Immature natural killer cell (primary cell): ENCODE data around the gene USP49. TPM values are rescaled to one million over a fixed set of nuclear protein-coding genes. Genes with fewer than 3 reads are reported as not detected.
"Not testable (repeated sequence)": the region's sequence is repeated elsewhere in the genome, so short reads cannot be mapped to it uniquely, and the experiment has no call there.

Experiments
- DNase-seq, 3 donors: peaks; one replicate each; pipeline ENCODE4 v3.0.0; 2022; ENCODE audit warnings: mixed read lengths in 1 of 3
- H3K27ac Mint-ChIP-seq, 6 donors: one replicate each; pipeline ENCODE4 v1.8.0; 2020; ENCODE audit warnings: mixed read lengths in 6 of 6, mild to moderate bottlenecking in 5 of 6, inconsistent platforms in 4 of 6, moderate library complexity in 3 of 6
- H3K27me3 Mint-ChIP-seq, 3 donors: one replicate each; pipeline ENCODE4 v1.8.0; 2020 to 2021; ENCODE audit warnings: low read depth in 3 of 3, mild to moderate bottlenecking in 3 of 3, mixed read lengths in 3 of 3, moderate library complexity in 3 of 3, inconsistent platforms in 1 of 3
- H3K36me3 Mint-ChIP-seq, 3 donors: one replicate each; pipeline ENCODE4 v1.8.0; 2020; ENCODE audit warnings: mixed read lengths in 3 of 3, inconsistent platforms in 2 of 3, mild to moderate bottlenecking in 2 of 3
- H3K4me1 Mint-ChIP-seq, 2 donors: one replicate each; pipeline ENCODE4 v1.8.0; 2020; ENCODE audit warnings: inconsistent platforms in 2 of 2, mild to moderate bottlenecking in 2 of 2, mixed read lengths in 2 of 2, moderate library complexity in 1 of 2
- H3K4me3 Mint-ChIP-seq, 5 donors: one replicate each; pipeline ENCODE4 v1.8.0; 2020; ENCODE audit warnings: mild to moderate bottlenecking in 5 of 5, mixed read lengths in 5 of 5, inconsistent platforms in 3 of 5, moderate library complexity in 3 of 5
- H3K9me3 Mint-ChIP-seq, 6 donors: one replicate each; pipeline ENCODE4 v1.8.0; 2020; ENCODE audit warnings: mild to moderate bottlenecking in 6 of 6, mixed read lengths in 6 of 6, inconsistent platforms in 4 of 6, moderate library complexity in 3 of 6
- polyA plus RNA-seq, 3 donors: library from polyadenylated mRNA; unstranded; fragments of 300-500 nt; fragmentation: Illumina TruSeq; gene quantifications; one replicate each; pipeline ENCODE4 v1.2.3, GENCODE V29; 2021

Gene USP49
- polyA plus RNA-seq, 3 donors from 2014 or later, result 0.22 to 0.94 (median 0.62) TPM

DNA sequence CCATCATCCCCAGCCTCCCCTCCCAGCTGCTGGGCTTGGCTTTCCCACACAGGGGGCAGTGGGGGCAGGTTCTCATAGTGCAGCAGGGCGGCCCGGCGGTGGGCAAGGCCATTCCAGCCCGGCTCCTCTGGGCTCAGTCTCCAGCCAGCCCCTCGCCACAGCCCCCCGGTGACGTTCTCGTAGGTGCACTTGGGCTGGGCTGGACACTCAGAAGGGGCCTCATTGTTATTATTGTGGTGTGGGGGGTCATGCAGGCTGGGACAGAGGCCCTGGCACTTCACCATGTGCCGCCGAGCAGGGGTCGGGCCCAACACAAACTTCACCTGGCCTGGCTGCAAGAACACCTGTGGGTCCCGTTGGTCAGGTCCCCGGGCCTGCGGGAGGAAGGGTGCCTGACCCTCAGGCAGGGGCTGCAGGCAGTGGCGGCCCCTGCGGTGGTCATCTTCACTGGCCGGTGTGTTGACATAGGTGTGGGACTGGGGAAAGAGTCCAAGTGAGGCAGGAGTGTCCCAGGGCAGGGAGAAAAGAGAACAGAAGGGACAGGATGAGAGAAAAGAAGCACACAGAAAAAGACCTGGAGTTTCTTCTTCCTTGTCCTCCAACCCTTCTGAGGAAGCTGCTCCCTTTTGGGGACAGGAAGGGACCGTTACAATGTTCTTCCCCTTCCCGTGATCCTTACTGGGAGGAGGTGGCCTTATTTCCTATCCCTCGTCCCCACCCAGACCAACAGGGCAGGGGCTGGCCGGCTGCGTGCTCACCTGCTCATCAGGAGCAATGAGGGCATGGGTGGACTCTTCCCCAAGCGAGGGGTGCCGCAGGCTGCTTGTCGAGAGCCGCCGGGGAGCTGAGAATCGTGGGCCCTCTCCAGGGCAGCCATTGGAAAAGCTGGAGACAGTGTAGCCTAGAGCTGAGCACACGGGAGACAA lies 123.9 kb downstream of the USP49 start:
- DNase-seq, result no peak
- no peaks in the 10 kb centered on the region for H3K27me3 Mint-ChIP-seq
- H3K4me1 Mint-ChIP-seq, result peaks cover 11 to 12% of the 10 kb centered on the region in 2 donors
- peaks cover 10 to 28% (median 16%) of the 10 kb centered on the region in 3 donors for H3K36me3 Mint-ChIP-seq
- H3K27ac Mint-ChIP-seq, result no peak overlapping the region
- no peak overlapping the region for H3K4me3 Mint-ChIP-seq
- no peaks in the 10 kb centered on the region for H3K9me3 Mint-ChIP-seq

DNA sequence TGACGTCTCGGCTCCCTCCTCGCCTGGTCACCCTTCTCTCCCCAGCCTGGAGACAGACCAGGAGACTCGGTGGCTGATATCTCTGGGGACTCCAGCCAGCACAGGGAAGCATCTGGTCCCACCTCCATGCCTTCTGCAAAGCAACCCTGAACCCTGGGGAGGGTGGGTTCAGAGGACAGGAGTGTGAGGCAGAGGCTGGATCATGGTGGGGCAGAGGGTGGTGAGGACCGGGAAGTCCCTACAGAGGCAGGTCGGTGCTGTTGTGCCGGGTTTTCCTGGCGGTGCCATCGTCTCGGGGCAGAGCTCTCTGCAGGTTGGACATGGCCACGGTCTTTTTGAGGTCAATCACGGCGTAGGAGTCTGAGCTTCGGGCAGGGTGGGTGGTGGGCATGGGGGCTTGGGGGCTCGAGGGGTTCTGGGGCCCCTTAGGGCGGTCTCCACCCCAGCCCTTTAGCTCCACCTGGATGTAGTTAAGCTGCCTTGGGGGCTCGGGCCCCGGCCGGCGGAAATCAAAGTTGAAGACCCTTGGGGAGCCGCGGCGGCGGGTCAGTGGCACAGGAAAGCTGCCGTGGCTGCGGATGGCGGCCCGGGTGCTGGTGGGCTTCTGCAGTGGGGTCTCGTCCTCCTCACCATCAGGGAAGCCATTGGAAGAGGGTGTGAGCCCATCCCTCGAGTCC lies 124.7 kb downstream of the USP49 start:
- no peaks in the 10 kb centered on the region for H3K27me3 Mint-ChIP-seq
- no peaks in the 10 kb centered on the region for H3K9me3 Mint-ChIP-seq
- no peak for DNase-seq
- no peak overlapping the region for H3K27ac Mint-ChIP-seq
- H3K36me3 Mint-ChIP-seq, result peaks cover 10 to 28% (median 16%) of the 10 kb centered on the region in 3 donors
- peaks cover 11 to 12% of the 10 kb centered on the region in 2 donors for H3K4me1 Mint-ChIP-seq
- no peak overlapping the region for H3K4me3 Mint-ChIP-seq

DNA sequence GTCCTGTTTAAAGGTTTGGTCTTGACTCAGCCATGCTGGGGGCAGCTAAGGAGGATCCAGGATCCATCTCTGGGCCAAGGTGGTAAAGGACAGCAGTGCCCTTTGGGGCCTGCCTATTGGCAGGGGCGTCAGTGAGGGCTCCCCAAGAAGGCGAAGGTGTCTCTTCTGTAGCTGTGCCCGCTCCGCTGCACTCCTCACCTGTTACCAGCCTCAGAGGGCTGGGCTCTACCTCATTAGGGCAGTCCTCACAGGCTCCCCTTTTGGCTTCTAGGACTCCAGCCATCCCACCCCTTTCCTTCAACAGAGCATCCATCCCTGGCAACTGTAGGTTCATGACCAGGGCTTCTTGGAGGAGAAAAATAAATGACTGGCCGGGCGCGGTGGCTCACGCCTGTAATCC lies 125.8 kb downstream of the USP49 start:
- DNase-seq, result no peak
- Mint-ChIP-seq H3K9me3 (no peaks in the 10 kb centered on the region), H3K4me1 (peaks cover 11 to 12% of the 10 kb centered on the region in 2 donors), H3K36me3 (peaks cover 7 to 17% (median 10%) of the 10 kb centered on the region in 3 donors), H3K4me3 (no peak overlapping the region), H3K27ac (peak overlapping the region in 2 of 6 donors; percentile 6 to 66), H3K27me3 (no peaks in the 10 kb centered on the region)

DNA sequence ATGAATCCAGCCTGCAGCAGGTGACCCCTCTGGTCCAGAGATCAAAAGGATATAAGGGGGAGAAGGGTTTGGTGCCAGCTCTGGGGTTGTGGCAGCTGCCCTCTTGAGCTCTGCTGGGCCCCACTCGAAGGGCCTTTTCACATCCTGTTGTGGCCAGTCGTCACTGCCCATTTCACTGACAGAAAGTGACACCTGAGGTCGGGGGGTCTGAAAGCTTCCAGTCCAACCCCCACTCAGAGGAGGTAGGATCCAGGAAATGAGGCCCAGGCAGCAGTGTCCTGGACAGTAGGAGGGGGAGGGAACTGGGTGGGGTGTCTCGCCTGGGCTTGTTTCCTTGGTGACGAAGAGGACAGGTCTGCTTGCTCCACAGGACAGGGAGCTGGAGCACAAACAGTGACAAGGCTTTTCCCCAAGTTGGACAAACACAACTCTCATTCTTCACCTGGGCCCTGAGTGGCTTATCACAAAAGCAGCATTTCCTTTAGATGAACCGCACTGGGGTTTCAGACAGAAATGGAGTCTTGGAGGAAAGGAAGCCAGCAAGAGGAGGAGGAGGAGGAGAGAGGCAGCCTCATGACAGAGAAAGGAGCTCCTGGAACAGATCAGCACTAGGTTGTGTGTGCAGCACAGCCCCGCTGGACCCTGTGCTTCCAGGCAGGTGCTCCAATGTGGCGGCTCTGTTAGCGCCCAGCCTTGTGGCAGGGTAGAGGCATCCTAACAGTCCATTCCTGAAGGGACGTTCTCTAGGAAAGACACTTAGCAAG lies 126.4 kb downstream of the USP49 start:
- Mint-ChIP-seq H3K9me3 (no peaks in the 10 kb centered on the region), H3K36me3 (peaks cover 4 to 14% (median 10%) of the 10 kb centered on the region in 3 donors), H3K4me3 (no peak overlapping the region), H3K27ac (peak overlapping the region in 5 of 6 donors; percentile 36 to 66 (median 44)), H3K27me3 (peaks cover 0 to 2% (median 0%) of the 10 kb centered on the region in 3 donors), H3K4me1 (peaks cover 11 to 12% of the 10 kb centered on the region in 2 donors)
- DNase-seq, result no peak

DNA sequence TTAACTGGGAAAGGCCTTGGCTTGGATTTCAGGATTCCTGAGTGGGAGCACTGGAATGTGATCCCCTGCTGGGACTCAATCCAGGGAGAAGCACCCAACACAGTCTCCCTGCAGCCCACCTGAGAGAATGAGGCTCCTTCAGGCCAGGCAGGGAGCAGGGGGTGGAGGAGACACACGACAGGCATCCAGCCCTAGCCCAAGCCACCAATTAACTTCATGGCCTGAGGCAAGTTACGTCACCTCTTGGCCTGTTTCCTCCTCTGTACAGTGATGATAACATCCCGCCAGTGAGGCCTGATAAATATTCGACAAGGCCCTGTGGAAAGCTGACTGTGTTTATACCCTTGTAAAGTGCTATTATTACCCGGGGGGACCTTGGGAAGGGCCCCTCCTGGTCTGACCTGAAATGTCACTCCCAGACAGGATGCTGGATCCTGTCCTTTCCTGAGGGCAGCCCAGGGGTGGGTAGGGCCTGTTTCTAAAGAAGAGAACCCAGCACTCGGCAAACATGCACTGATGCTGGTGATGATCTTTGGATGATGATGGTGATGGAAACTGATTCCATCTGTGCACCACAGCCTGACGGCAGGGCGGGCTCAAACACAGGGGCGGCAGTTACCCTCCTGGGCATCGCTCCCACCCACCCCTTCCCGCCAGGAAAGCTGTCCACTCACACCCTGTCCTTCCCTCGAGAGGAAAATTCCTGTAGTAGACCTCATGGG lies 127.9 kb downstream of the USP49 start:
- no peak overlapping the region for H3K27ac Mint-ChIP-seq
- peaks cover 0 to 6% (median 0%) of the 10 kb centered on the region in 3 donors for H3K27me3 Mint-ChIP-seq
- no peak overlapping the region for H3K4me3 Mint-ChIP-seq
- peaks cover 4 to 10% (median 4%) of the 10 kb centered on the region in 3 donors for H3K36me3 Mint-ChIP-seq
- DNase-seq, result no peak
- H3K9me3 Mint-ChIP-seq, result no peaks in the 10 kb centered on the region
- H3K4me1 Mint-ChIP-seq, result peaks cover 11 to 12% of the 10 kb centered on the region in 2 donors

DNA sequence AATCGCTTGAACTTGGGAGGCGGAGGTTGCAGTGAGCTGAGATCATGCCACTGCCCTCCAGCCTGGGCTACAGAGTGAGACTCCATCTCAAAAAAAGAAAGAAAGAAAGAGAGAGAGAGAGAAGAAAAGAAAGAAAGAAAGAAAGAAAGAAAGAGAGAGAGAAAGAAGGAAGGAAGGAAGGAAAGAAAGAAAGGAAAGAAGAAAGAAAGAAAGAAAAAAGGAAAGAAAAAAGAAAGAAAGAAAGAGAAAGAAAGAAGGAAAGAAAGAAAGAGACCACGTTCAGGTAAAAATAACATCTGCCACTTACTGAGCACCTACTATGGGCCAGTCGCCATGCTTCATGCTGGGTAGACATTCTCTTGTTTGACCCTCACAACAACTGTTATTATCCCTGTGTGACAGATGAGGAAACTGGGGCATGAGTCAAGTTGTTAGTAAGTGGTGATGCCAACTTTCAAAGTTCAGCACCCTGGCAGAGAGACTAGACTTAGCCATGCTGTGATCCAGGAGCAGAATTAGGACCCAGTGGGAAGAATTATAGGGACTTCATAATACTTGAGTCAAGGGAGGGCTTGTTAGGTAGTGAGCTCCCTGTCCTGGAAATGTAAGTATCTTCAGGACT lies 129.0 kb downstream of the USP49 start:
- H3K4me1 Mint-ChIP-seq, result peaks cover 11 to 12% of the 10 kb centered on the region in 2 donors
- not testable (repeated sequence) for H3K27ac Mint-ChIP-seq

DNA sequence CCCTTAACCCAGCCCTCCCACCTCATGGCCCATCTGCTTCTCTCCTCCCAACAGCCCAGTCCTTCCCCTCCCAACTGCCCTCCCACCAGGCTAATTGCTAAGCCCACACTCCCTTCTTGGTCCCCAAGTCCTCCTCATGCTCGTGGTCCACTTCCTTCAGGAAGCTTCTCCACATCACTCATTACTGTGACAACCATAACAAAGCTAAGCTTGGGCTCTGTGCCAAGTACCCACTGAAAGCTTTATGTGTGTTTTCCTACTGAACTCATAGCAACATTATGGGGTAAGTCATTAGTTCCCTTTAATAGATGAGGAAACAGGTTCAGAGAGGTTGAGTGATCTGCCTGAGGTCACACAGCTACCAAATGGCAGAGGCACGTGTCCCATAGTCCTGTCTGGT lies 131.7 kb downstream of the USP49 start:
- no peak overlapping the region for H3K27ac Mint-ChIP-seq
- peaks cover 0 to 6% (median 3%) of the 10 kb centered on the region in 3 donors for H3K27me3 Mint-ChIP-seq
- H3K9me3 Mint-ChIP-seq, result no peaks in the 10 kb centered on the region
- H3K36me3 Mint-ChIP-seq, result no peaks in the 10 kb centered on the region
- peaks cover 5% of the 10 kb centered on the region in 2 donors for H3K4me1 Mint-ChIP-seq
- no peak for DNase-seq
- H3K4me3 Mint-ChIP-seq, result no peak overlapping the region

More for the DNA sequence above, 129.0 kb downstream of the USP49 start:
- H3K36me3 Mint-ChIP-seq, H3K27me3 Mint-ChIP-seq, H3K4me3 Mint-ChIP-seq, H3K9me3 Mint-ChIP-seq, DNase-seq: not testable (repeated sequence)

DNA sequence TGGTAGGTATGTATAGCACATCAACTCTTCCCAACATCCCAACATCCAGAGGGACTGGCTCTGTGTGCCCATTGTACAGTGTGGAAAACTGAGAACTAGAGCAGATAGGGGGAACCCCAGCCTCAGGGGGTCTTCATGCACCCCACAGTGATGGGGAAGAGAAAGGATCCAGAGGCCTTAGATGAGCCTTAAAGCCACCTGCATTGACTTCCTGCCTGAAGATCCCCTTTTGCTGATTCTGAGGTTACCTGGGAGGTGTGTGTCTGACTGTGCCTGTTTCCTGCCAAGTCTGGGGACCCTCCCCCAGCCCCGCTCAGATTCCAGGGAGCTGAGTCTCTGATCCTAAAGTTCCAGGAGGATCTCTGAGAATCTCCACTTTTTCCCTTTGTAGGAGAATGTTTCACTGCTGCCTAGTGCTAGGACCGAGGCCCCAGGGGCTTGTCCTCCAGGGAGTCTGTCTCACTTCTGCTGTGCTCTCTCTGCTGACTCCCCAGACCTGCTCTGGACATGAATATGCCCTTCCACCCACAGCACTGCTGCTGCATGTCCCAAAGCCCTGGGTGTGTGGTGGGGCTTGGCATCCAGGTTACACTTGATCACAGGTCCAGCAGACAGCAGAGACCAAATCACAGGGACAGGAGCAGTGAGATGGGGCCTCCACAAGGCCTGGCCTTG lies 135.1 kb downstream of the USP49 start:
- Mint-ChIP-seq H3K4me3 (no peak overlapping the region), H3K36me3 (no peaks in the 10 kb centered on the region), H3K27ac (peak overlapping the region in 1 of 6 donors; percentile 49)

DNA sequence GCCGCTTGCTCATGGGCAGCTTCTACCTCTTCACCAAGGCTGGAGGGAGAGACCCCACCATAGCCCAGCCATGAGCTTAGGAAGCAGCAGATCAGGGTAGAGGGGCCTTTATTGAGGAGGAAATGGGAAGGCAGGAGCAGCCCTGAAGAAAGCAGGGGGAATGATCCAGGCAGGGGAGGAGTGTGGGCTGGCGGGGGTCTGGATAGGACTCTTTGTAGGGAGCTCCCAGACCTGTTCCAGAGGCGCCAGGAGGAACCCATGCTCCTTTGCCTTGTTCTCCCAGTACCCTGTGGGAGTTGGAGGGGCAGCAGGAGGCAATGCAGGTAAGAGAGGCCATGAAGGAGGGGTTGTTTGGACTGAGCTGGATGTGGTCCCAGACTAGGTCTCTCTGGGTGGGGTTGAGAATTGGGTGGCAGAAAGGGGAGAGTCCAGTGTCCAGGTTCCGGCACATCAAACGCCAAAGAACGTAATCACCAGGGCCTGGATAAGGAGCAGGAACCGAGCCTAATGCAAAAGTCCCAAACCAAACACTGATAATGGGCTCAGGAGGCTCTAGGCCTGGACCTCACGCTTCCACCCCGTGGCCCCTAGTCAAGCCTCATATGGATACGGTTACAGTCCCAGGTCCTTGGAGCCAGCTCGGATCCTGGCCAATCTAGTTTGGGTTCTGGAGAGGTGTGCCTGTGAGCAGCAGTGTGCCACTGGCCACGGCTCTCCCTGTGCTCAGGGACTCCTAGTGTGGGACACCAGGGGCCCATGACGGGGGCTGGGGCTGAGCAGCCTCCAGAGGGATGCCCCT lies 135.9 kb downstream of the USP49 start:
- Mint-ChIP-seq H3K27me3 (peaks cover 0 to 9% (median 5%) of the 10 kb centered on the region in 3 donors), H3K4me3 (no peak overlapping the region), H3K9me3 (no peaks in the 10 kb centered on the region), H3K36me3 (no peaks in the 10 kb centered on the region), H3K27ac (no peak overlapping the region), H3K4me1 (no peaks in the 10 kb centered on the region)
- no peak for DNase-seq

More for the DNA sequence above, 135.1 kb downstream of the USP49 start:
- DNase-seq, result no peak
- Mint-ChIP-seq H3K9me3 (no peaks in the 10 kb centered on the region), H3K27me3 (peaks cover 0 to 9% (median 5%) of the 10 kb centered on the region in 3 donors), H3K4me1 (no peaks in the 10 kb centered on the region)

DNA sequence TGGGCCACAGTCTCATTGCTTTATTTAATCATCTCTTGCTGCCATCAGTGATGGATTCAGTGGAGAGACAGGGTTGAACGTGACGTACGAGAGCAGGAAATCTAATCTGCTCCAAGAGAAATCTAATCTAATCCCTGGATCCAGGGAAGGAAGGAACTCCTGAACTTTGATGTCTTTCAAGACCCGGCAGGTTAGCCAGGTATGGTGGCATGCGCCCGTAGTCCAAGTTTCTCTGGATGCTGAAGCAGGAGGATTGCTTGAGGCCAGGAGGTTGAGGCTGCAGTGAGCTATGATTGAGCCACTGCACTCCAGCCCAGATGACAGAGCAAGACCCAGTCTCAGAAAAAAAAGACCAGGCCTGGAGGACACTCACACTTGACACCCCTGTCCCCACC lies 136.5 kb downstream of the USP49 start:
- no peaks in the 10 kb centered on the region for H3K9me3 Mint-ChIP-seq
- H3K4me3 Mint-ChIP-seq, result no peak overlapping the region
- no peak overlapping the region for H3K27ac Mint-ChIP-seq
- H3K27me3 Mint-ChIP-seq, result peaks cover 0 to 7% (median 5%) of the 10 kb centered on the region in 3 donors
- H3K4me1 Mint-ChIP-seq, result no peaks in the 10 kb centered on the region
- no peaks in the 10 kb centered on the region for H3K36me3 Mint-ChIP-seq
- DNase-seq, result no peak

DNA sequence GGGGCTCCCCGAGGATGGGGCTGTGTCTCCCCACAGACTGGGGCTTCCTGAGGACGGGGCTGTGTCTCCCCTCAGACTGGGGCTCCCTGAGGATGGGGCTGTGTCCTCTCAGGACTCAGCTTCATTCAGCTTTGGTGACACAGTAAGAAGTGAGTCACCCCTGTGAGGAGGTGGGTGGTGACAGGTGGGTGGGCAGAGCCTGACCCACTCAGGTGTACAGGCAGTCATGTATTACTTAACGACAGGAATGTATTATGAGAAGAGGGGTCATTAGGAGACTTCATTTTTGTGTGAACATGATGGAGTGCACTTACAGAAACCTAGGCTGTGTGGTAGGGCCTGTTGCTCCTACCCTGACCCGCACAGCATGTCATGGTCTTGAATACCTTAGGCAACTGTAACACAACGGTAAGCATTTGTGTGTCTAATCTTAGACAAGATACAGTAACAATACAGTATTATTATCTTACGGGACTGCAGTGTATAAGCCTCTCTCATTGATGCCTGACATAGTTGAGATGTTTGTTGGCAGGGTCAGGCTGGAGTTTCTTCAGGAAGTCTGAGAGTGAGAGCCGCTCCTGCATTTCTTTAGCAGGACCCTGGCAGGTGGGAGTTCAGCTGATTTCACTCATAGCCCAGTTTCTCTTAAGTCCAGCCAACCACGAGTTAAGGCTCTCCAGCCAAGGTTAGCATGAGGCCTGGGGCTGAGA lies 137.1 kb downstream of the USP49 start:
- Mint-ChIP-seq H3K4me1 (no peaks in the 10 kb centered on the region), H3K36me3 (no peaks in the 10 kb centered on the region), H3K27me3 (peaks cover 0 to 5% (median 5%) of the 10 kb centered on the region in 3 donors), H3K4me3 (no peak overlapping the region), H3K27ac (no peak overlapping the region), H3K9me3 (no peaks in the 10 kb centered on the region)
- no peak for DNase-seq
